HepG2 (cell line): Measurements from ENCODE around the gene SPTA1. TPM values are rescaled to one million over a fixed set of nuclear protein-coding genes. Genes with fewer than 3 reads are reported as not detected.

Experiments
- ATAC-seq: fragments of 200-7000 bp; cut with Tn5 transposase; 3 replicates; pipeline ENCODE4 v1.9.1; 2020; ENCODE audit warnings: mild to moderate bottlenecking, moderate library complexity
- BruUV-seq: library from RNA; stranded (reverse); fragments of 400-500 nt; replicated peaks from 2 replicates; lab custom pipeline; 2021; lab: Mats Ljungman, UMichigan
- CTCF ChIA-PET: fragments of 300-600 bp; formaldehyde crosslinking; extraction: SDS; loops from one replicate; lab custom pipeline; 2021; ENCODE audit warnings: low total read pairs, inconsistent platforms, low intra/inter-chr PET ratio; lab: Yijun Ruan, JAX
- POLR2A ChIA-PET: fragments of 350-600 bp; sonication (Branson Sonifier 250); formaldehyde crosslinking; loops from one replicate; lab custom pipeline; 2020; ENCODE audit warnings: antibody characterized with exemption, inconsistent platforms; lab: Yijun Ruan, JAX
- DNase-seq: peaks from one replicate; pipeline ENCODE4 v3.0.0-alpha.2; 2015; ENCODE audit warnings: low spot score
- FAIRE-seq: peaks from 3 replicates; lab custom pipeline; 2011; peaks lifted over from hg19 to GRCh38; lab: Jason Lieb, UNC
- H2AFZ ChIP-seq: one replicate; pipeline ENCODE4 v1.6.1; 2011; ENCODE audit warnings: low read length, inconsistent platforms
- H3K27ac ChIP-seq: fragments of 300-600 bp; 3 replicates; pipeline ENCODE4 v1.8.0; 2011; ENCODE audit warnings: mixed run types, mild to moderate bottlenecking, mixed read lengths, low read length, inconsistent platforms; ENCODE audit not compliant: insufficient read depth; ENCODE audit errors: extremely low read length
- H3K27me3 ChIP-seq, 2 experiments: fragments of 200-600 bp in 1 of 2; 2 replicates in 1 of 2; 3 replicates in 1 of 2; pipeline versions ENCODE4 v1.6.0 to v1.8.0; 2011; ENCODE audit warnings: low read length in 2 of 2, mild to moderate bottlenecking in 2 of 2, moderate library complexity in 2 of 2, inconsistent platforms in 1 of 2; ENCODE audit not compliant: insufficient read depth in 2 of 2, control insufficient read depth in 1 of 2
- H3K36me3 ChIP-seq, 2 experiments: fragments of 200-600 bp in 1 of 2; replicated peaks in 1 of 2; 2 replicates in 1 of 2; 3 replicates in 1 of 2; pipeline versions ENCODE4 v1.5.1 to v1.8.0; 2011; ENCODE audit warnings: low read length in 2 of 2, inconsistent platforms in 1 of 2; ENCODE audit not compliant: insufficient read depth in 2 of 2, control insufficient read depth in 1 of 2
- H3K4me1 ChIP-seq: 2 replicates; pipeline ENCODE4 v1.5.1; 2012; ENCODE audit warnings: low read length, inconsistent platforms; ENCODE audit not compliant: insufficient read depth
- H3K4me2 ChIP-seq: 2 replicates; pipeline ENCODE4 v1.6.0; 2011; ENCODE audit warnings: low read depth, low read length, inconsistent platforms
- H3K4me3 ChIP-seq, 3 experiments: fragments of 200-600 bp in 1 of 3; sonication (generic), shearing (Covaris generic) in 1 of 3; replicated peaks in 1 of 3; 2 replicates each; pipeline ENCODE4 v1.5.1; 2011 to 2016; ENCODE audit warnings: low read length in 3 of 3, inconsistent platforms in 2 of 3, low read depth in 2 of 3, mild to moderate bottlenecking in 2 of 3, control low read depth in 1 of 3, mixed read lengths in 1 of 3; ENCODE audit not compliant: insufficient read depth in 1 of 3
- H3K79me2 ChIP-seq: one replicate; pipeline ENCODE4 v1.6.1; 2011; ENCODE audit warnings: low read length, inconsistent platforms; ENCODE audit not compliant: insufficient read depth
- H3K9ac ChIP-seq: 2 replicates; pipeline ENCODE4 v1.6.0; 2011; ENCODE audit warnings: mild to moderate bottlenecking, low read depth, low read length, inconsistent platforms; ENCODE audit not compliant: insufficient read depth
- H3K9me3 ChIP-seq: 2 replicates; pipeline ENCODE4 v1.5.1; 2012; ENCODE audit warnings: mild to moderate bottlenecking, low read length
- H4K20me1 ChIP-seq: 2 replicates; pipeline ENCODE4 v1.6.0; 2011; ENCODE audit warnings: inconsistent platforms, mild to moderate bottlenecking, low read length, moderate library complexity; ENCODE audit not compliant: insufficient read depth
- DMAP1 ChIP-seq: IDR thresholded peaks from 2 replicates; pipeline ENCODE4 v1.6.1; 2016
- FOXP4 ChIP-seq: sonication (generic); formaldehyde crosslinking; IDR thresholded peaks from 2 replicates; pipeline ENCODE4 v1.4.0; 2020; ENCODE audit warnings: missing genetic modification reagents
- GLI4 ChIP-seq: sonication (generic); formaldehyde crosslinking; IDR thresholded peaks from 2 replicates; pipeline ENCODE4 v1.5.1; 2020; ENCODE audit warnings: missing genetic modification reagents, mild to moderate bottlenecking, moderate library complexity, borderline replicate concordance
- MAFK ChIP-seq, 2 experiments: IDR thresholded peaks in 1 of 2; conservative IDR thresholded peaks in 1 of 2; 2 replicates each; pipeline ENCODE4 v1.6.1; 2011; ENCODE audit warnings: improper control_type of control experiment in 2 of 2, low read length in 2 of 2
- NFIB ChIP-seq: sonication (generic); formaldehyde crosslinking; IDR thresholded peaks from 2 replicates; pipeline ENCODE4 v1.9.0; 2021; ENCODE audit warnings: missing genetic modification reagents, mild to moderate bottlenecking, borderline replicate concordance
- NR2F6 ChIP-seq, 2 experiments: IDR thresholded peaks; 2 replicates each; pipeline ENCODE4 v1.6.1; 2016; ENCODE audit warnings: antibody characterized with exemption in 1 of 2, mild to moderate bottlenecking in 1 of 2
- RARA ChIP-seq: IDR thresholded peaks from 2 replicates; pipeline ENCODE4 v1.6.1; 2016; ENCODE audit warnings: missing genetic modification reagents, missing compliant biosample characterization
- SPEN ChIP-seq: sonication (generic); formaldehyde crosslinking; IDR thresholded peaks from 2 replicates; pipeline ENCODE4 v1.5.1; 2020; ENCODE audit warnings: low read depth, mild to moderate bottlenecking, missing genetic modification reagents
- TFE3 ChIP-seq: IDR thresholded peaks from 2 replicates; pipeline ENCODE4 v1.6.1; 2016
- ZHX1 ChIP-seq: sonication (generic); formaldehyde crosslinking; IDR thresholded peaks from 2 replicates; pipeline ENCODE4 v1.8.1; 2022; ENCODE audit warnings: low read depth, mild to moderate bottlenecking, missing genetic modification reagents
- ZMYM4 ChIP-seq: sonication (generic); formaldehyde crosslinking; IDR thresholded peaks from 2 replicates; pipeline ENCODE4 v1.8.1; 2023; ENCODE audit warnings: mild to moderate bottlenecking, missing genetic modification reagents
- ZNF34 ChIP-seq: sonication (generic); formaldehyde crosslinking; IDR thresholded peaks from 2 replicates; pipeline ENCODE4 v1.4.0; 2020; ENCODE audit warnings: mild to moderate bottlenecking, missing genetic modification reagents, borderline replicate concordance
- ZSCAN22 ChIP-seq: sonication (generic); formaldehyde crosslinking; IDR thresholded peaks from 2 replicates; pipeline ENCODE4 v1.4.0; 2020; ENCODE audit warnings: mild to moderate bottlenecking, missing genetic modification reagents
- WGBS: methylation state at CpG from one replicate; pipeline ENCODE4 v1.1.6; 2017; ENCODE audit warnings: low lambda C conversion rate; 5-methylcytosine and 5-hydroxymethylcytosine counted together
- in situ Hi-C: cut with HindIII; loops from 2 replicates; pipeline ENCODE4 v1.10.0; 2017; ENCODE audit warnings: low pct_unique_long_range_greater_than_20kb; ENCODE audit not compliant: extremely low pct_ligation_motif_present
- intact Hi-C: fragments of 100-400 bp; cut with micrococcal nuclease; formaldehyde crosslinking; loops from one replicate; pipeline ENCODE4 v1.10.0; 2022; ENCODE audit not compliant: unreplicated experiment
- polyA plus RNA-seq, 8 experiments: library from polyadenylated mRNA; depleted of rRNA in 3 of 8; stranded (reverse) in 7 of 8; unstranded in 1 of 8; fragments of >200 nt; fragmentation: Illumina TruSeq in 4 of 8; extraction: Trizol in 4 of 8; gene quantifications; 2 replicates each; pipeline versions ENCODE4 v1.2.1 to v1.2.3, GENCODE V29; 2011 to 2016; ENCODE audit warnings: low read depth in 4 of 8, missing spikeins in 1 of 8, mixed read lengths in 1 of 8; ENCODE audit not compliant: insufficient read depth in 1 of 8
- total RNA-seq, 5 experiments: library from RNA; depleted of rRNA; stranded (reverse); fragments of >200 nt; fragmentation: Illumina TruSeq; extraction: Trizol; gene quantifications; 2 replicates each; pipeline ENCODE4 v1.2.3, GENCODE V29; 2016; ENCODE audit warnings: low read depth in 1 of 5

SPTA1 gene
- total and polyA plus RNA-seq, 2 of the 13 experiments (the other 11 are each of a cell fraction or from before 2014, with no cell fraction given): not detected

GRCh38 chr1:158644449-158644848 is 42.1 kb downstream of the SPTA1 start:
- no peaks in the 10 kb centered on the region for H4K20me1 ChIP-seq
- H3K36me3 ChIP-seq: no peaks in the 10 kb centered on the region
- no peak overlapping the region for H3K4me3 ChIP-seq
- WGBS: 0% methylated on average over 2 of the region's 2 CpGs
- H3K27ac ChIP-seq: no peak overlapping the region
- no peak for DNase-seq
- H3K79me2 ChIP-seq: no peaks in the 10 kb centered on the region
- POLR2A ChIA-PET: no interaction called here
- TF ChIP-seq NR2F6 (IDR thresholded peaks at IDR 0.05) (no peak), NR2F6 (CRISPR knock-in tag; IDR thresholded peaks at IDR 0.05) (no peak), FOXP4 (CRISPR knock-in tag) (no peak), TFE3 (CRISPR knock-in tag) (no peak), GLI4 (CRISPR knock-in tag) (no peak), SPEN (no peak), MAFK (conservative IDR thresholded peaks at IDR 0.05 in 1 of 2, IDR thresholded peaks at IDR 0.05 in 1 of 2; ENCODE audit: low read length in 2 of 2) (no peak), ZNF34 (CRISPR knock-in tag) (no peak), ZMYM4 (CRISPR knock-in tag) (no peak), NFIB (CRISPR knock-in tag) (no peak), ZSCAN22 (CRISPR knock-in tag) (no peak), DMAP1 (no peak), ZHX1 (CRISPR knock-in tag) (no peak), RARA (CRISPR knock-in tag) (no peak)
- H2AFZ ChIP-seq: no peak overlapping the region
- intact Hi-C loops: no loop called here
- no peak for FAIRE-seq
- H3K4me1 ChIP-seq: no peaks in the 10 kb centered on the region
- BruUV-seq: no TSS peak
- in situ Hi-C loops: no loop called here
- H3K9me3 ChIP-seq: peaks cover 56% of the 10 kb centered on the region
- no peak overlapping the region for H3K9ac ChIP-seq
- H3K4me2 ChIP-seq: no peak overlapping the region
- no peaks in the 10 kb centered on the region for H3K27me3 ChIP-seq
- CTCF ChIA-PET: no interaction called here
- ATAC-seq: no peak
